ENCODE measurements around the gene BCL2.

Gene BCL2

DNA sequence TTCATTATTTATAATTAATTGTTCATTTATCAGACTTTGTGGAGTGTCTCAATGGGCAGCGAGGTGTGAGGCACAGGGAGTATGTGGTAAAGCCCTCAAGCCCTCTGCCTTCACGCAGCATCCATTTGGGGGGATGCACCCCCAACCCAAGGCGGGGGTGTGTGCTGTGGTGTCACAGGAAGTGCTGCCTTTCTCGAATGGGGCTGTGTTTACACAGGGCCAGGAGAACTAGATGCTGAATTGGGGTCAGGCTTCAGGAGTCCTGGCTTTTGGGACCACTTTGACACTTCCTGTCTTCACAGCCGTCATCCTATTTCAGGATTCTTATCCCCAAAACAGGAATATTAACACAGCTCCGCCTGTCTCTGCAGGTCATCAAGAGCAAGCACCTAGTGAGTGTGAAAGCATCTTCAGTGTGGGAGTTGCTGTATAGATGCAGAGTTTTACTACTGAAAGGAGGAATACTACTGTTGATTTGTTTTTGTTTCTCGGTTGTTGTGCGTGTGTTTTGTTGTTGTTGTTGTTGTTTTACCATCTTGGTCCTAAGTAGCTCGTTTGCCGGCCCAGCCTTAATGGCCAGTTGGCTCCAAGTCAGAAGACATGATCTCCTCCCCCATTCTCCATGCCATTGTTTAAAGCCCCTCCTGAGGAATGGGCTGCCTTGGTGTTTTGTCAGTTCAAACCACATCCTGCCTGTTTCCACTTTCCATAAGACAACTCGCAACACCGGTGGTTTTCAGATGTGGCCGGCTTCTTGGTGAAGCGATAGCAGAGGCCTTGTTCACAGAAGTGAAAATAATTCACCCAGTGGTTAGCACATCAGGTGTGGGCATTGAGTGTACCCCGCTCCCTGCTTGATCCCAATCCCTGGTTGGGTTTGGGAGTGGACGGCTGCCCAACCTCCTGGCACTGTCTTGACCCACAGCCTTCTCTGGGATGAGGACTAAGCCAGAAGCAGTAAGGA, 221.3 kb downstream of the BCL2 start:
- no peak for DNase-seq (ENCODE audit: extremely low read depth in 1 of 2, low read depth in 1 of 2)

DNA sequence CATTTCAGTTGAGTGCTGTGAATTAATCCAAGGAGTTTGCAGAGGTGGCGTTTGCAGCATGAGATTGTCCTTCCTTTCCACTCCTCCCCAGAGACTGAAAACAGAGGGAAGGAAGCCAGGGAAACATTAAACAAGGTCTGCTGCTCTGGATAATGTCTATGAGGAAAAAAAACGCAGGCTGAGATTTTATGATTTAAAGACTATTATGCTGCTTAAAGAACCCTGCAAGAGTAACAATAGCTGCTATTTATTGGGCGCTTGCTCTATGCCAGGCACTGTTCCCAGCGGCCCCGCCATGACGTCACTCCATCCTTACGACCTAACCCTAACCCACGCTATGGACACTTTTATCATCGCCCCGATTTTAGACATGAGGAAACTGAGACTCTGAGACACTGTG, 222.4 kb downstream of the BCL2 start:
- no peak for DNase-seq (ENCODE audit: extremely low read depth in 1 of 2, low read depth in 1 of 2)

DNA sequence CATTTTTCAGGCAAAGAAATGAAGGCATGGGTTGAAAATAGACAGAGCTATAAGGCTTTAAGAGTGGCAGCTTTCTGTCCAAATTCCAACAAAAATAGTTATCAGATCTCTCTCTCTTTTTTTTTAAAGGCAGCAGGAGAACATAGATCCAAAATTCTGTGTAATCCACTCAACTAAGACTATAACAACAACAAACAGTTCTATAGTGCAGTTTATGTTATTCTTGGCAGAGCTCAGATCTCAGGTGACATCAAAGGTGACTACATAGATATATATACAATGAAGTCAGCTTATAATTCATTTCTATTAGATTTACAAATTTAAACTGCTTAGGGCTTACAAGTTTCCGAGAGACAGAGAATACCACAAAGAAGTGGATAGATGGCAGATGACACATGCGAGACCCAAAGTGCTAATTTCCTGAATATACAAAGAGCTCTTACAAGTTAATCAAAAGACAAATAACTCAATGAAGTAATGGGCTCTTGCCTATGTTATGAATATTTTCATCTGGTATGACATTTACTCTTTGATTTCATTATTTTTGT, 223.2 kb downstream of the BCL2 start:
- no peak for DNase-seq (ENCODE audit: extremely low read depth in 1 of 2, low read depth in 1 of 2)

DNA sequence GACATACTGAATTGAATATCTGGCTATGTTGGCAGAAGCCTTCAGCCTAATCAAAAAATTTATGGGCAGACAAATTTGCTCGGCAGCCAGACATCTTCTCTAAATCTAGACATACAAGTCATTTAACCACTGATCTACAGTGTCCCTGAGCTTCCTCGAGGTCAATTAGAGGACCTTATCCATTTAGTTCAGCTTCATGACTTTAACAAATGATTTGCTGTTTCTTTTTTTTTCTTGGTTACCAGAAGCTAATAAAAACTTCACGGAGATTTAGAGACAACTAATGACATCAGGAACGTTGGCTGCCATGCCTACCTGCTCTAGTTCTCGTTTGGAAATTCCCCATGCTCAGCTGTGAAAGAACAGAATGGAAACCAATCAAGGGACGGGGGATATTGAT, 223.8 kb downstream of the BCL2 start:
- no peak for DNase-seq (ENCODE audit: extremely low read depth in 1 of 2, low read depth in 1 of 2)

DNA sequence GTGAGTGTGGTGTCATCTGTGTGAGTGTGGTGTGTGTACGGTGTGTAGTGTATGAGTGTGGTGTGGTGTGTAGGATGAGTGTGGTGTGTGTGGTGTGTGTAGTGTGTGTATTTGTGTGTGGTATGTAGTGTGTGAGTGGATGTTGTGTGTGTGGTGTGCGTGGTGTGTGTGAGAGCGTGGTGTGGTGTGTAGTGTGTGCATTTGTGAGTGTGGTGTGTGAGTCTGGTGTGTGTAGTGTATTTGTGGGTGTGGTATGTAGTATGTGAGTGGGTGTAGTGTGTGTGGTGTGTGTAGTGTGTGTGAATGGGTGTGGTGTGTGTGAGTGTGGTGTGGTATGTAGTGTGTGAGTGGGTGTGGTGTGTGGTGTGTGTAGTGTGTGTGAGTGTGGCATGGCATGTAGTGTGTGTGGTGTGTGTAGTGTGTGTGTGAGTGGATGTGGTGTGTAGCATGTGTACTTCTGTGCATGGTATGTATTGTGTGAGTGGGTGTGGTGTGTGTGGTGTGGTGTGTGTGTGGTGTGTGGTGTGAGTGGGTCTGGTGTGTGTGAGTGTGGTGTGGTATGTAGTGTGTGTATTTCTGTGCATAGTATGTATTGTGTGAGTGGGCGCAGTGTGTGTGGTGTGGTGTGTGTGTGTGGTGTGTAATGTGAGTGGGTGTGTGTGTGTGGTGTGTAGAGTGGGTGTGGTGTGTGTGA, 227.8 kb downstream of the BCL2 start:
- DNase-seq (ENCODE audit: extremely low read depth in 1 of 2, low read depth in 1 of 2) = no peak

DNA sequence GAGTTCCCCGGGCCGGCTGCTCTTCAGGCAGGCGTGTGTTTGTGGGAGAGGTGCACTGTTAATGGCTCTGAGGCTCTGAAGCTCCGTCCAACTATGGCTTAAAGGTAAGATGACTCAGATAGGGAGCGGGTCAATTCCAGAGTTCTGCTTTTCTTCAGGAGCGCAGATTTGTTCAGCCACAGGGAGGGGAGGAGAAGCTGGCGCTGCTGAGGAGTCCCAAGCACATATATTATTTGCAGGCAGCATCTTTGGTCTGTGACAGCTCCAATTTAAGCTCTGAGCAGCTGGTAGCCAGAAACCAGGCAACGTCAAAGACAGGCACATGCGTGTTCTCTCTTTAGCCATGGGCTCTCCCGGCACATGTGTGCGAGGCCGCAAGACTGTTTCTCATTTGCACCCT, 229.2 kb downstream of the BCL2 start:
- no peak for DNase-seq (ENCODE audit: extremely low read depth in 1 of 2, low read depth in 1 of 2)

DNA sequence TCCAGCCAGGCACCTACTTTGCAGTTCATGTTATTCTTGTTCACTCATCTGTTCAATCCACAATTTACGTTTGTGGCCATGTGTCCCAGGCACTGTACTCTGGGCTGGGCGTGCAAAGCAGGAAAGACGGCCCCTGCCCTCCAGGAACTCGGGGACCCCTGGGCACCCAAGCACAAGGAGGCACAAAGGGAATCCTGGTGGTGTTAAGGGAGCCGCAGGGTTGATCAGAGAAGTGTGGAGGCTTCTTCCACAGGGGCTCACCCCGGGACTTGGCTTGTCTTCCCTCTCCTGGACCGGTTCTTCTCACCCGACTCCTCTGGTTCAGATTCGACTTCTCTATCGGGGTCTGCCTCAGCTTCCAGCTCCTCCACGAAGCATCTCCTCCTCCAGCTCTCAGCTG, 230.5 kb downstream of the BCL2 start:
- no peak for DNase-seq (ENCODE audit: extremely low read depth in 1 of 2, low read depth in 1 of 2)

DNA sequence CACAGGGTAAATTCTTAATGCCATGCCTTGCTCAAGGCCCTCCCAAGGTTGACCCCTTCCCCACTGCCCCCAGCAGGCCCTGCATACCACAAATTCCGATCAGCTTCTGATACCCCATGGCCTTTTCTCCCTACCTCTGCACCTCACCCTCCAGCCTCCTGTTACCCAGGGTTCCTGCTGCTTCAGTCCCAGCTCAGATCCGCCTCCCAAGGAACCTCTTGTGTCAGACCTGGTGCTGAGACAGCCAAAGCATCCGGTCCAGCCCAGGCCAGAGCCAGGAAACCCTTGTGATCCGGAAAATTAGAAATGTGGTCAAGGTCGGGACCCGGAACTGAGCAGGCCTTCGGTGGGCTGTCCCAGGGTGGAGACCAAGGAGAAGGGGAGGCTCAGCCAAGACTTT, 231.3 kb downstream of the BCL2 start:
- no peak for DNase-seq (ENCODE audit: extremely low read depth in 1 of 2, low read depth in 1 of 2)

DNA sequence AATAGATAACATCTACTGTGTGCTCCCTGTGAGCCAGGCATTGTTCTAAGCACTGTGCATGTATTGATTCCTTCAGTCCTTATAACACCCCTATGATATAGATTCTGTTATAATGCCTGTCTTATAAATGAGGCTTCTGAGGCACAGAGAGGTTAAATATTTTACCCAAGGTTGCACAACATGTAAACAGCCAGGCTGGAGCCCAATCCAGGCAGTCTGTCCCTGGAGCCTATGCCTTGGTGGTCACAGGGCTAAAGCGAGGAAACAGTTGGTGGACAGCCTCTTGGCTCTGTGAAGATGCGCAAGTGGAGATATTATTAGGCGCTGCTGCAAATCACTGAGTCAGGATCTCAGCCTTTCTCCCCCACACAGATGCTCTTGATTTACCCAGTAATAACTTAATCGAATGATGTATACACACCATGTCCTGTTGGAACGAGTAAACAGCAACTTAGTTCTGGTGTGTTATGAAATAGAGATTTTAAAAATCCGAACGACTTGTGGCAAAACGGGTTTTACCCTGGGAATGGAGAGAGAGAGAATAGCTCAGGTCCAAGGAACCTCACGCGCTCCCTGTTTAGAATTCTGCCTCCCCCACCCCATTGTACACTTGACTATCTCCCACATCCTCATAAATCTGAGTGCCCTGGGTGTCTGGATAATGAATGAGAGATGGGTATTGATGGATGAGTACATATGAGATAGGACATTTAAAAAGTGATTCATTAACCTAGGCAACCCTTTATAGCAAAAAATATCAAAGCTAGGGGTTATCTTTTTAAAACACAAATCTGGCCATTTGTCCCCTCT, 231.9 kb downstream of the BCL2 start:
- DNase-seq (ENCODE audit: extremely low read depth in 1 of 2, low read depth in 1 of 2) = no peak

DNA sequence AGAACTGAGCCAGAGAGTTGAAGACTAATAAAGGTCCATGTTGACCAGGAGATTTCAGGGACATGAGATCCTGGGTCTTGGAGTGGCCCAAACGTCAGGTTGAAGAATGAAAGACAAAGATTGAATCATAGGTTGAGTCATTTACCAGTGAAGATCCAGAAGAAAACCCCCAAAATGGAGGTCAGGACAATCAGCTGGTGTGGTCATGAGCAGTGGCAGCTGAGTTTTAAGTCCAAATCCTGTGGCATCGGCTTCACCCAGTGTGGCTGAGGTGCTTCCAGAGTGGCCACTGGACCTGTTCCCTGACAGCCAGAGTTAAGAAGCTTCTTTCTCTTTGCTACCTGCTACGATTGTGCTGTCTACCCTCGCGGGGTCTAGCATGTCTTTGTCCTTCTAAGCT, 234.0 kb downstream of the BCL2 start:
- DNase-seq (ENCODE audit: extremely low read depth in 1 of 2, low read depth in 1 of 2) = no peak

DNA sequence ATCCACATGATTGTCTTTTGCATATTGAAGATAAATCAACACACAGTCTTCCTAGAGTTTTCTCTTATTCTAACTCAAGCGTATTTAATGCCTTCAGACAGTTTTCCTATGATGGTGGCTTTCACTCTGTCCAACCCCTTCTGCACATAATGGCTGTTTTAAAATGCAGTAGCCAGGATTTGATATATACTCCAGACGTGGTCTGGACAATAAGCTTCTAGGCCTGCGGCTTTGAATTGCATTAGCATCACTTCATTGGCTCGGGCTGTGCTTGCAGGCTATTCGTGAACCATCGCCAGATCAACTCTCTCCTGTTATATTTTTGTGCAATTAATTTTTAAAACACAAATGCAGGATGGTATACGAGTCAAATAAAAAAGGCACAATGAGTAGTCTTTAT, 235.3 kb downstream of the BCL2 start:
- no peak for DNase-seq (ENCODE audit: extremely low read depth in 1 of 2, low read depth in 1 of 2)

DNA sequence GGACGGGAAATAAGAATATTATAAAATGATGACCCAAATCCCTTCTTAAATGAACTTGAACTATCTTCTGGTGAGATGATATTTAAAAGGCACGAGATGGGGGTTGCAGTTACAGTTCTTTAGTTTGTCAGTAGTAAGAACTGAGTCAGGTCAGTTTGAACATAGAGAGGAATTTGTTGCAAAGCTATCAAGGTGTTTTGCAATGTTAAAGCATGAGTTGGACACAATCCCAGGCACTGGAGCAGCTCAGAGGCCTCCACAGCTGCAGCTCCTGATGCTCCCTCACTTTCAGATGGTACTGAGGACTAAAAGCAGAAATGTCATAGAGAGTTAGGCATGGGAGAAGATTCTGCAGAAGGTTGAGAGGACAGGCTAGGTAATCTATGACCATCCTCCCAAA, 236.0 kb downstream of the BCL2 start:
- DNase-seq (ENCODE audit: extremely low read depth in 1 of 2, low read depth in 1 of 2) = no peak

DNA sequence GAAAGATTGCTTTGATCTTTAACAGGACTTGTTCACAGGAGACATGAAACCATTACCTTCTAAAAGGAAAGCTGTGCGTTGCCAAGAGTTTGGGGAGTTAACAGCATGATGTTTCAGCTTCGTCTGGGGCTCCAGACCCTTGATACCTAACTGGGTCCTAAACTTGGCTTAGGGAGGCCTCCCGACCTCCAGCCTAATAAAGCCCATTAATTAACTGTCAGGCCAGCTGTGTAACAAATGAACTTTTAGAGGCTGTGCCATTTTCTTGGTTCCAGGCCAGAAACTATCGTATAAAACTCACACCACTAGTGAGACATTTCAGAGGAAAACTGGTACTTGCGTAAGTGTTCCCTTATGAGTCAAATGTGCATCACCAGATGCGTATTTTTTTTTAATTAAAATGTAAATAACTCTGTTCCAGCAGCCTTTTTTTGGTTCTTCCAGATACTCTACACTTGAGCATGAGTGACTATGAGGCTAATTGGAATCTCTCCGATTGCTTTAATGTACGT, 236.5 kb downstream of the BCL2 start:
- DNase-seq (ENCODE audit: extremely low read depth in 1 of 2, low read depth in 1 of 2) = no peak

DNA sequence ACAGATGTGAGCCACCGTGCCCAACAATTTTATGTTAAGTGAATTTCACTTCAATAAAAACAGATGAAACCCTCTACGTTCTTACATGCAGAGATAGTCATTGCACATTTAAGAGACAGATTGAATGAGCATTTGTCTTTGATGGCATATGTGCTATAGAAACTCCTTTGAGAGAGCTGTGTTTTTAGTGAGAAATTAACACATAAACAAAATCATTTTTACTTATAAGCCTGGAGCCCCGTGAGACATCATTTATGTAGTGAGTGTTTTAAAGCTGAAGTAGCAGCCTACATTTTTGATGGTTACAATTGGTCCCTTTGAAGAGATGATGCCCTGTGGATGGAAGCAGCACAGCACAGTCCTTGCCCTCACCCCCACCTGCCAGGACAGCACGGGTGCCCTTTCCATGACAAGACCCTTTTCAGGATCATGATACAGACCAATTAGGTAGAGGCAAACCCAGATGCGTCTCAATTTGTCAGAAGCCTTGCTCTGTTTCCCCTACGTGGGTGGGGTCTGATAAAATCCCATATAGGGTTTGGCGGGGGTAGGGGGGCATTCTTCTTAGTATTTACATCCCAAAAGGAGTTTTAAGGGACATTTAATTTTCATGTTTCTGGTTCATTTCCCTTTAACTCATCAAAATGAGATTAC, 237.1 kb downstream of the BCL2 start:
- DNase-seq (ENCODE audit: extremely low read depth in 1 of 2, low read depth in 1 of 2) = no peak

DNA sequence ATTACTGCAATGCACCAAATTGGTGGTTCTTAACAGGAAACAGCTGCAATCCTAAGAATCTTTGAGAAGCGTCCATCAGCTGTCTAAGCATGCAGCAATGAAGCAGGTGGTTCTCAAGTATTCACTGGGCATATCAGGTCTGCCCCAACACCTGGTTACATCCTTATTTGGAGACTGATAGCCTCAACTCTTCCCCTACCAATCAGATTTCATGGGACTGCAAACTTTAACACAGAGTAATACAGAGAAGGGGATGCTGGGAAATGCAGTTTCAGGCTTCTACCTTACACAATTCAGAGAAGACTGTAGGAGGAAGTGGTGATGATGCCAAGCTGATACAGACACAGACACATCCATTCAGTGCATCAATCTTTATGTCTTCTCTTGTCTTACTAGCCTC, 240.5 kb downstream of the BCL2 start:
- DNase-seq (ENCODE audit: extremely low read depth in 1 of 2, low read depth in 1 of 2) = no peak

DNA sequence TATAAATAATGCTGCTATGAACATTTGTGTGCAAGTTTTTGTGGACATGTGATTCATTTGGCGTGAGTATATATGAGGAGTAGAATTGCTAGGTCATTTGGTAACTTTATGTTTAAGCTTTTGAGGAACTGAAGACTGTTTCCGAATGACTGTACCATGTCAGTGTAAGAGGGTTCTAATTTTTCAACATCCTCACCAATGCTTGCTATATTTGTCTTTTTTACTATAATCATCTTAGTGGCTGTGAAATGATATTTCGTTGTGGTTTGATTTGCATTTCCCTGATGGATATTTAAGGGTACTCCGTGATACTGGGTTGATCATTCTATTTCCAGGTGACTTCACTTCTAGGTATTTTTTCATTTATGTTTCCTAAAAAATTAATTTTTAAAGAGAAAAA, 241.1 kb downstream of the BCL2 start:
- no peak for DNase-seq (ENCODE audit: extremely low read depth in 1 of 2, low read depth in 1 of 2)

DNA sequence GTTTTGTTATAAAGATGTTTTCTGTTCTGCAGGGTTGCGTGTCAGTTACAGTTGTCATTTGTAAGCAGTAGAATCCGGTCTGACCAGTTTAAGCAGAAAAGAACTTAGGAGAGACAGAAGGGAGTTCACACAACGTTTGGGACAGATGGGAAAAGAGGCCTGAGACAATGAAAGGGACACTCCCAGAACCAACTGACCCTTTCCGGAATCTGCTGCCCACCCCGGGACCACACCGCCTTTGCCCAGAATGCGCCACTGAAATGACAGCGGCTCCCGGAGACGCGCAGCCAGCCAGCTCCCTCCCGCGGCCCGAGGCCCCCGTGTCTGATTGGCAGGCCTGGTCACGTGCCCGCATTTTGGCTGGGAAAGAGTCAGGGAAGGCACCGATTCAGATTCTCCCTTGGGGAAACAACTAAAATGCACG, 244.6 kb downstream of the BCL2 start:
- DNase-seq (ENCODE audit: extremely low read depth in 1 of 2, low read depth in 1 of 2) = peak; percentile 15 to 43

DNA sequence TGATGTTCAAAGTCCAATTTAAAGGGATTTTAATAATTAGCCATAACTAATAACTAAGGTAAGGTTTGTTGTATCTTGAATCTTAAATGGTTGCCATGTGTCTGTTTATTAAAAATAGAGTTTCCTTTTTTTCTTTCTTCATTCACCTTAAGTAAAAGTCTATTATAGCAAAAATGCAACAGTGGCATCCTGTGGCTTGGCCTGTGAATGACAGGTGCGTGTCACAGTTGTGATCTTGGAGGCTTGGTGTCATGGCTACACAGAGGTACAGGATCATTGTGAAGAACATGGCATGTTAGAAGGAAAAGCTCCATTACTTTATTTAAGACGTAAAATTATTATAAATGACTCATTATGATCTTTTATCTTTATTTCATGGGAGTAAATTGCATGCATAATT, 246.1 kb downstream of the BCL2 start:
- no peak for DNase-seq (ENCODE audit: extremely low read depth in 1 of 2, low read depth in 1 of 2)

Data from activated CD8-positive, alpha-beta memory T cell treated with anti-CD3 and anti-CD28 coated beads for 1 hour (primary cell).